Spleen (tissue), 11 donors: ENCODE data around the gene F2RL1. TPM values are rescaled to one million over a fixed set of nuclear protein-coding genes. Genes with fewer than 3 reads are reported as not detected.
"Not testable (repeated sequence)": the region's sequence is repeated elsewhere in the genome, so short reads cannot be mapped to it uniquely, and the experiment has no call there.

ENCODE experiments used
- DNase-seq: peaks from one replicate; pipeline ENCODE4 v3.0.0-alpha.2; 2020
- H3K27ac ChIP-seq, 8 donors: fragments of 200-600 bp; sonication (generic) in 7 of 8; 1 replicate in 4 of 8; 2 replicates in 4 of 8; pipeline versions ENCODE4 v1.5.0 to v1.8.0; 2016 to 2021; ENCODE audit warnings: inconsistent platforms in 4 of 8, mild to moderate bottlenecking in 4 of 8, moderate library complexity in 1 of 8
- H3K27me3 ChIP-seq, 7 donors: fragments of 200-600 bp; sonication (generic) in 6 of 7; replicated peaks in 1 of 7; 1 replicate in 4 of 7; 2 replicates in 3 of 7; pipeline versions ENCODE4 v1.5.0 to v1.8.0; 2016 to 2021; ENCODE audit warnings: inconsistent platforms in 3 of 7, mild to moderate bottlenecking in 1 of 7
- H3K36me3 ChIP-seq, 6 donors: fragments of 200-600 bp; sonication (generic) in 5 of 6; 1 replicate in 4 of 6; 2 replicates in 2 of 6; pipeline versions ENCODE4 v1.5.0 to v1.8.0; 2016 to 2021; ENCODE audit warnings: inconsistent platforms in 2 of 6
- H3K4me1 ChIP-seq, 6 donors: fragments of 200-600 bp; sonication (generic) in 5 of 6; 1 replicate in 3 of 6; 2 replicates in 3 of 6; pipeline versions ENCODE4 v1.5.0 to v1.8.0; 2016 to 2021; ENCODE audit warnings: inconsistent platforms in 3 of 6
- H3K4me3 ChIP-seq, 8 donors: fragments of 200-600 bp; sonication (generic) in 7 of 8; 1 replicate in 4 of 8; 2 replicates in 4 of 8; pipeline versions ENCODE4 v1.5.0 to v1.8.0; 2016 to 2021; ENCODE audit warnings: inconsistent platforms in 4 of 8, mild to moderate bottlenecking in 4 of 8, moderate library complexity in 2 of 8
- H3K9me3 ChIP-seq, 8 donors: fragments of 200-600 bp; sonication (generic) in 7 of 8; 1 replicate in 4 of 8; 2 replicates in 4 of 8; pipeline versions ENCODE4 v1.5.0 to v1.8.0; 2016 to 2021; ENCODE audit warnings: inconsistent platforms in 4 of 8
- CTCF ChIP-seq, 11 experiments: fragments of 200-600 bp in 7 of 11; fragments of 450-650 bp in 4 of 11; sonication (generic) in 4 of 11; IDR thresholded peaks in 8 of 11; conservative IDR thresholded peaks in 3 of 11; 1 replicate in 7 of 11; 2 replicates in 4 of 11; pipeline versions ENCODE4 v1.4.0 to v1.8.0; 2016 to 2021; ENCODE audit warnings: antibody characterized with exemption in 11 of 11, inconsistent platforms in 4 of 11, mild to moderate bottlenecking in 1 of 11
- POLR2A ChIP-seq, 3 donors: fragments of 450-650 bp; IDR thresholded peaks; one replicate each; pipeline ENCODE4 v1.5.1; 2017; ENCODE audit warnings: antibody characterized with exemption in 3 of 3, mild to moderate bottlenecking in 1 of 3
- POLR2AphosphoS5 ChIP-seq, 3 donors: sonication (generic); formaldehyde crosslinking; IDR thresholded peaks; one replicate each; pipeline ENCODE4 v1.5.1; 2017; ENCODE audit warnings: antibody characterized with exemption in 3 of 3
- WGBS, 5 donors: extraction: QIAGEN DNeasy Blood & Tissue Kit in 3 of 5; methylation state at CpG; one replicate each; pipeline versions ENCODE4 v1.1.5 to v1.1.7; 2013 to 2018; 5-methylcytosine and 5-hydroxymethylcytosine counted together
- intact Hi-C: fragments of 100-400 bp; cut with DNase I; formaldehyde crosslinking; loops from one replicate; pipeline ENCODE4 v1.15.0; 2023; ENCODE audit warnings: low total_unique reads
- polyA plus RNA-seq, 3 donors: library from polyadenylated mRNA; stranded (reverse); fragments of 200-250 nt; gene quantifications; one replicate each; pipeline ENCODE4 v1.2.1, GENCODE V29; 2013
- total RNA-seq, 7 donors: library from RNA; depleted of rRNA in 3 of 7; stranded (reverse); fragments of >200 nt in 3 of 7; fragmentation: NEBNext Ultra II Directional in 4 of 7; extraction: Animal tissue kit (Norgen Biotek cat#: 25700) in 4 of 7; gene quantifications; one replicate each; pipeline versions ENCODE4 v1.1.0 to v1.2.1, GENCODE V29; 2016 to 2021
- donor health status: healthy with polysubstance abuse.
- donor health status: DM: no; HTN: no; CAD: no; lungs with moderate emphysema.
- donor health status: DM: no; HTN: no; CAD: no.
- donor health status: Bipolar disorder and iron deficiency.
- donor health status: healthy.
- donor health status: DM: no; HTN: no; CAD: no.
- donor health status: DM: yes; HTN: yes; CAD: no.

F2RL1 gene
- total and polyA plus RNA-seq, 10 donors = 0.46 to 9.5 (median 4.6) TPM

- Histone ChIP-seq H3K4me3 (no peak overlapping the region), H3K4me1 (peaks cover 10 to 31% (median 20%) of the 10 kb centered on the region in 6 donors), H3K36me3 (no peaks in the 10 kb centered on the region), H3K9me3 (peaks cover 0 to 7% (median 0%) of the 10 kb centered on the region in 8 donors), H3K27ac (no peak overlapping the region), H3K27me3 (peaks cover 0 to 42% (median 28%) of the 10 kb centered on the region in 7 donors)
- no peak for DNase-seq
- WGBS, 5 donors = 61 to 70% (median 63%) methylated on average over 4 of the region's 4 CpGs
- TF ChIP-seq POLR2A (IDR thresholded peaks at IDR 0.05) (no peak), CTCF (IDR thresholded peaks at IDR 0.05 in 8 of 11, conservative IDR thresholded peaks at IDR 0.05 in 3 of 11) (no peak), POLR2AphosphoS5 (IDR thresholded peaks at IDR 0.05) (no peak)
- intact Hi-C loops = no loop called here
These were observed 2.3 kb downstream of the F2RL1 start for GRCh38 chr5:76821136-76821535.

- H3K27me3 ChIP-seq = peaks cover 0 to 37% (median 28%) of the 10 kb centered on the region in 7 donors
- DNase-seq, H3K27ac ChIP-seq, H3K4me3 ChIP-seq, H3K36me3 ChIP-seq, H3K9me3 ChIP-seq, intact Hi-C loops: not testable (repeated sequence)
- WGBS, 5 donors = 82 to 87% (median 85%) methylated on average over 7 of the region's 7 CpGs
- H3K4me1 ChIP-seq = peaks cover 10 to 31% (median 20%) of the 10 kb centered on the region in 6 donors
These were observed 3.4 kb downstream of the F2RL1 start for GRCh38 chr5:76822105-76822731.

GRCh38 chr5:76826416-76826815 is 7.6 kb downstream of the F2RL1 start:
- intact Hi-C loops, DNase-seq: not testable (repeated sequence)

GRCh38 chr5:76831110-76831452 is 12.3 kb downstream of the F2RL1 start:
- Histone ChIP-seq H3K4me1 (no peaks in the 10 kb centered on the region), H3K4me3 (no peak overlapping the region), H3K36me3 (peaks cover 0 to 6% (median 0%) of the 10 kb centered on the region in 6 donors), H3K9me3 (no peaks in the 10 kb centered on the region), H3K27ac (no peak overlapping the region), H3K27me3 (no peaks in the 10 kb centered on the region)
- 21 to 43% (median 38%) methylated on average over 2 of the region's 2 CpGs for WGBS, 5 donors
- DNase-seq = peak; percentile 37
- TF ChIP-seq POLR2A (IDR thresholded peaks at IDR 0.05) = no peak
- TF ChIP-seq CTCF (IDR thresholded peaks at IDR 0.05 in 8 of 11, conservative IDR thresholded peaks at IDR 0.05 in 3 of 11) = no peak
- TF ChIP-seq POLR2AphosphoS5 (IDR thresholded peaks at IDR 0.05) = no peak
- intact Hi-C loops = no loop called here

More at GRCh38 chr5:76826416-76826815, 7.6 kb downstream of the F2RL1 start:
- not testable (repeated sequence) for H3K4me3 ChIP-seq, H3K4me1 ChIP-seq, H3K36me3 ChIP-seq, H3K27me3 ChIP-seq, H3K27ac ChIP-seq, H3K9me3 ChIP-seq

GRCh38 chr5:76836181-76836580 is 17.4 kb downstream of the F2RL1 start:
- TF ChIP-seq POLR2A (IDR thresholded peaks at IDR 0.05) (no peak), CTCF (IDR thresholded peaks at IDR 0.05 in 8 of 11, conservative IDR thresholded peaks at IDR 0.05 in 3 of 11) (no peak), POLR2AphosphoS5 (IDR thresholded peaks at IDR 0.05) (no peak)
- Histone ChIP-seq H3K36me3 (peaks cover 0 to 6% (median 0%) of the 10 kb centered on the region in 6 donors), H3K27me3 (no peaks in the 10 kb centered on the region), H3K27ac (no peak overlapping the region), H3K4me3 (no peak overlapping the region), H3K4me1 (no peaks in the 10 kb centered on the region), H3K9me3 (no peaks in the 10 kb centered on the region)
- intact Hi-C loops = no loop called here
- WGBS, 5 donors = 75 to 92% (median 89%) methylated on average over 2 of the region's 2 CpGs
- DNase-seq = no peak
